Activated CD4-positive, alpha-beta T cell treated with anti-CD3 and anti-CD28 coated beads for 36 hours (primary cell): ENCODE results near the gene DOP1B. TPM values are rescaled to one million over a fixed set of nuclear protein-coding genes. Genes with fewer than 3 reads are reported as not detected.
"Not testable (repeated sequence)": the region's sequence is repeated elsewhere in the genome, so short reads cannot be mapped to it uniquely, and the experiment has no call there.

Source experiments
- ATAC-seq: fragments of 200-7000 bp; cut with Tn5 transposase; one replicate; pipeline ENCODE4 v1.10.0; 2021; ENCODE audit warnings: mild to moderate bottlenecking, moderate library complexity
- CTCF ChIA-PET: fragments of 350-600 bp; sonication (Branson Sonifier 250); formaldehyde crosslinking; loops from one replicate; lab custom pipeline; 2021; ENCODE audit warnings: antibody characterized with exemption; lab: Charles Lee
- POLR2A ChIA-PET: fragments of 350-600 bp; sonication (Branson Sonifier 250); formaldehyde crosslinking; loops from one replicate; lab custom pipeline; 2021; ENCODE audit warnings: antibody characterized with exemption, inconsistent platforms; lab: Charles Lee
- DNase-seq: peaks from one replicate; pipeline ENCODE4 v3.0.0-alpha.2; 2020
- H3K27ac Mint-ChIP-seq: one replicate; pipeline ENCODE4 v1.8.0; 2021; ENCODE audit warnings: mixed read lengths
- H3K27me3 Mint-ChIP-seq: one replicate; pipeline ENCODE4 v1.8.0; 2021; ENCODE audit warnings: mixed read lengths
- H3K36me3 Mint-ChIP-seq: one replicate; pipeline ENCODE4 v1.8.0; 2021; ENCODE audit warnings: low read depth, mixed read lengths
- H3K4me1 Mint-ChIP-seq: one replicate; pipeline ENCODE4 v1.8.0; 2021; ENCODE audit warnings: mixed read lengths
- H3K4me3 Mint-ChIP-seq: one replicate; pipeline ENCODE4 v1.8.0; 2021; ENCODE audit warnings: mild to moderate bottlenecking, moderate library complexity, mixed read lengths
- H3K9me3 Mint-ChIP-seq: one replicate; pipeline ENCODE4 v1.8.0; 2021; ENCODE audit warnings: low read depth, mixed read lengths
- intact Hi-C, 2 experiments: fragments of 100-400 bp; cut with DNase I in 1 of 2; cut with micrococcal nuclease in 1 of 2; formaldehyde crosslinking; loops; one replicate each; pipeline versions ENCODE4 v1.14.2 to v1.15.1; 2022 to 2024; cut with DNase I, micrococcal nuclease
- total RNA-seq, 2 experiments: library from RNA; stranded (reverse); gene quantifications; one replicate each; pipeline ENCODE4 v1.2.3, GENCODE V29; 2021

Gene DOP1B
- total RNA-seq, 2 experiments from 2014 or later: 15.0 to 19.0 TPM

DNA sequence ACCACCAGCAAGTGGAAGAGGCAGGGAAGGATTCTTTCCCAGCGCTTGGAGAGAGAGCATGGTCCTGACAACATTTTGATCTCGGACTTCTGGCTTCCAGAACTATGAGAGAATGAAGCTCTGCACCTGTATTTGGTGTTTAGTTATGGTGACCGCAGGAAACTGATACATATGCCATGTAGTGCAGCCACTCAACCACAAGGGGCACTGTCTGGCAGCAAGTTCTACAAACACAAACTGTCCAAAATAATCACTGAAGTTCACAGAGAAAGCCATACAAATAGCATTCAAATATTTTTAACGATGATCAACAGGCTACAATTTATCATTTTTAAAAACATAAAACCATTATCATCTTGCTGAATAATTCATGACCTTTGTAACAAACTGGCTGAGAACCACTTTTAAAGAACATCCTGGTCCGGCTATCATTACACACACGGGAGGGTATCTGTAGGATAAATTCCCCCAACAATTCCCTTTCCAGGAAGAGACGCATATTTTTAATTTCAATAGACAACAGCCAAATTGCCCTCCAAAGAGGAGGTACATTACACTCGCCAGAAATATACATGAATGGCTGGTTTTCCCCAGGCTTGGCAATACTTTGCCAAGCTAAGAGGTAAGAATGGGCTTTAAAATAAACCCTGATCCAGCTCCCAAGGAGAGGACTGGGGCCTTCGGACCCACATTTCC lies 31.0 kb upstream of the DOP1B start:
- POLR2A ChIA-PET: no interaction called here
- Mint-ChIP-seq H3K36me3 (no peaks in the 10 kb centered on the region), H3K9me3 (no peaks in the 10 kb centered on the region), H3K4me1 (peaks cover 11% of the 10 kb centered on the region), H3K27me3 (no peaks in the 10 kb centered on the region), H3K27ac (no peak overlapping the region), H3K4me3 (no peak overlapping the region)
- ATAC-seq (peak; percentile 42), DNase-seq (peak; percentile 76)
- CTCF ChIA-PET: interaction anchor here (0.9 to 2.9 kb wide), 8 partner anchors 10 to 243 kb away, joined by 3 to 18 read pairs (median 4); partner anchors contain the start of gene SETD4
- intact Hi-C loops: no loop called here

DNA sequence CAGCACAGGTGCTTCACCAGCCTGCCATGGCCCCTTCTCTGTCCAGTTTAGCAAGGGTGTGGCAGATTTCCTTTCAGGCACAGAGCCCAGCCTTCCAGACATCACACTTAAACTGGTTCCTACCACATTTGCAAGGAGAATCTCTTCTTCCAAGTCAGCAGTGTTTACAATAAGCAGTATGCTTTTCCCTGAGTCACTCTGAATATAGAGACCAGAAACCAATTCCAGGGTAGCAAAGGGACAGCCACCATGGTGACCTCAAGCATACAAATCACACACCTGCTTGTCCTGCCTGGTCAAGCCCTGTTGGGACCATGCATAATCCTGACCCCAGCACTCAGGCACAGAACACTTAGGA lies 30.4 kb upstream of the DOP1B start:
- H3K9me3 Mint-ChIP-seq: no peaks in the 10 kb centered on the region
- intact Hi-C loops: no loop called here
- peaks cover 14% of the 10 kb centered on the region for H3K4me1 Mint-ChIP-seq
- ATAC-seq (no peak), DNase-seq (no peak)
- no peaks in the 10 kb centered on the region for H3K27me3 Mint-ChIP-seq
- no peak overlapping the region for H3K4me3 Mint-ChIP-seq
- no peak overlapping the region for H3K27ac Mint-ChIP-seq
- H3K36me3 Mint-ChIP-seq: no peaks in the 10 kb centered on the region
- ChIA-PET CTCF (interaction anchor here (0.9 to 1.9 kb wide), 5 partner anchors 15 to 243 kb away, joined by 3 to 5 read pairs (median 4); no protein-coding TSS in a partner anchor), POLR2A (no interaction called here)

DNA sequence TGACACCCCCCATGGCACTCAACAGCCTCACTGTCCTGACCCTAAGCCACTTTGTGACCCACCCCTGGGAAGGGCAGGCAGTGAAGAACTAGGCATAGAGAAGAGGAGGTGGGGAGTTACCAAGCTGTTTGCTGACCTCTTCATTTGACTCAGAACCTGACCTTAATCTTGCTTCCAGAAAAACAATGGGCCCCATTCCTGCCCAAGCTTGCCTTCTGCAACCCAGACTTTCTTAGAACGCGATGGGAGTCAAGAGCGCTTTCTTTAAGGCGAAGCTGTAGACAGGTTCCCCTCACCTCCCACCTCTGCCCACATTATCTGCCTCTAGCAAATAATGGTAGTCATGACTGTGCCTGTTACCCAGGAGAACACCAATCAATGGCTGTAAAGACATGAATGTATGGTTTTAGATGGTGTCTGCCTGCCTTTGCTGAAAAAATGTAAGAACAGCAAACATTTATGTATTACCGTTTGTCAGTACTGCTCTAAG lies 30.0 kb upstream of the DOP1B start:
- Mint-ChIP-seq H3K4me1 (peaks cover 14% of the 10 kb centered on the region), H3K4me3 (no peak overlapping the region), H3K27ac (no peak overlapping the region), H3K9me3 (no peaks in the 10 kb centered on the region), H3K36me3 (no peaks in the 10 kb centered on the region), H3K27me3 (no peaks in the 10 kb centered on the region)
- ATAC-seq: no peak
- ChIA-PET CTCF (interaction anchor here (0.9 to 1.9 kb wide), 8 partner anchors 9 to 242 kb away, joined by 3 to 10 read pairs (median 4); no protein-coding TSS in a partner anchor), POLR2A (no interaction called here)
- intact Hi-C loops: no loop called here
- DNase-seq: no peak

DNA sequence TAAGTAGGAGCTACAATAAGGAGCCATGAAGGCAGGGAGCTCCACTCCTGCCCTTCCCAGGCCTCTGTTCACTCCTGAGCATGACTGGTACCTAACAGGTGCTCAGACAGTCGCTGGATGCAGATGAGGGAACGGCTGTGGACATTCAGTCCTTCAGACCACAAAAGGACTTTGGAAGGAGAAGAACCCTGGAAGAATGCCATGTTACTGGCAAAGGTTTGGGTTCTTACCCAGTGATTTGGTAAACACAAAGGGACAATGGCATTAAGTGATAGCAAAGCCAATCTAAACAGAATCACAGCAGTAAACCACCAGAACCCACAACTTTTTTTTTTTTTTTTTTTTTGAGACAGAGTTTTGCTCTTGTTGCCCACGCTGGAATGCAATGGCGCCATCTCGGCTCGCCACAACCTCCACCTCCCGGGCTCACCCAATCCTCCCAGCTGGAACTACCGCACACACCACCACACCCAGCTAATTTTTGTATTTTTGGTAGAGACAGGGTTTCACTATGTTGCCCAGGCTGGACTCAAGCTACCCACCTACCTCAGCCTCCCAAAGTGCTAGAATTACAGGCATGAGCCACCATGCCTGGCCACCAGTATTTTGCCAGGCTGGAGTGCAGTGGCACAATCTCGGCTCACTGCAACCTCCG lies 29.2 kb upstream of the DOP1B start:
- DNase-seq (no peak), ATAC-seq (no peak)
- ChIA-PET CTCF (interaction anchor here (0.7 to 1.7 kb wide), 5 partner anchors 9 to 57 kb away, joined by 3 to 10 read pairs (median 4); no protein-coding TSS in a partner anchor), POLR2A (no interaction called here)
- Mint-ChIP-seq H3K4me3 (no peak overlapping the region), H3K27ac (no peak overlapping the region), H3K9me3 (no peaks in the 10 kb centered on the region), H3K36me3 (no peaks in the 10 kb centered on the region), H3K27me3 (no peaks in the 10 kb centered on the region), H3K4me1 (peaks cover 14% of the 10 kb centered on the region)
- intact Hi-C loops: no loop called here

DNA sequence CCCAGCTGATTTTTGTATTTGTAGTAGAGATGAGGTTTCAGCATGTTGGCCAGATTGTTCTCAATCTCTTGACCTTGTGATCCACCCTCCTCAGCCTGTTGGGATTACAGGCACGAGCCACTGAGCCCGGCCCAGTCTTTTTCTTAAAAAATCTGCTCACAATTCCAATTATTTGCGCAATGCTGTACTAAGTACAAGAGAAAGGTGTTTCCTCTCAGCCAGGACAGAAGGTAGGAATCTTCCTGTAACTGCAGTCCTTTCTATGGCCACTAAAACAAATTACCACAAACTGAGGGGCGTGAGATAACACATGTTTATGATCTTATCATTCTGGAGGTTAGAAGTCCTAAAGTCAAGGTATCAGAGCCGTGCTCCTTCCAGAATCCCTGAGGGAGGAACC lies 28.6 kb upstream of the DOP1B start:
- POLR2A ChIA-PET: no interaction called here
- no peak overlapping the region for H3K27ac Mint-ChIP-seq
- no peak overlapping the region for H3K4me3 Mint-ChIP-seq
- H3K9me3 Mint-ChIP-seq: no peaks in the 10 kb centered on the region
- no peaks in the 10 kb centered on the region for H3K36me3 Mint-ChIP-seq
- DNase-seq (no peak), ATAC-seq (no peak)
- peaks cover 14% of the 10 kb centered on the region for H3K4me1 Mint-ChIP-seq
- intact Hi-C loops: no loop called here
- no peaks in the 10 kb centered on the region for H3K27me3 Mint-ChIP-seq
- CTCF ChIA-PET: interaction anchor here (0.7 to 1.7 kb wide), 2 partner anchors 10 to 57 kb away, joined by 4 to 10 read pairs; no protein-coding TSS in a partner anchor

DNA sequence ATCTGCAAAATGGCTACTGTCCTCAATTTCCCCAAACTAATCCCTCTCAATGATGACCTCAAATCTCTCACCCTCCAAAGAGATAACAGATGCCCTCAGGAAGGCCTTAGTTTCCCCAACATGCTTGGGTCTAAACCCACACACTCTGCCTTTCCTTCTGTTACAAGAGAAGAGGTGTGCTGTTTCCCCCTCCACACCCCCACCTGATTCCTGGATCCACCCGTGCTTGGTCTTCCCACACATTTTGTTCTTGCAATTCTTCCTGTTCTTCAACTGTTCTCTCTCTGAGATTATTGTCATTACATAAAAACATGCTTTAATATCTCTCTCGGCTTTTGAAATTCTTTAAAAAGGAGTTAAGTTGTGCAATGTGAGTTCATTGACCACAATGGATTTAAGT lies 27.4 kb upstream of the DOP1B start:
- intact Hi-C loops: no loop called here
- no peaks in the 10 kb centered on the region for H3K36me3 Mint-ChIP-seq
- peak overlapping the region; percentile 13 for H3K4me3 Mint-ChIP-seq
- ChIA-PET CTCF (interaction anchor here (0.6 kb wide), 1 partner anchor 80 kb away, joined by 3 read pairs; no protein-coding TSS in a partner anchor), POLR2A (no interaction called here)
- H3K4me1 Mint-ChIP-seq: peaks cover 19% of the 10 kb centered on the region
- H3K9me3 Mint-ChIP-seq: no peaks in the 10 kb centered on the region
- DNase-seq (no peak), ATAC-seq (no peak)
- no peaks in the 10 kb centered on the region for H3K27me3 Mint-ChIP-seq
- H3K27ac Mint-ChIP-seq: peak overlapping the region; percentile 7

DNA sequence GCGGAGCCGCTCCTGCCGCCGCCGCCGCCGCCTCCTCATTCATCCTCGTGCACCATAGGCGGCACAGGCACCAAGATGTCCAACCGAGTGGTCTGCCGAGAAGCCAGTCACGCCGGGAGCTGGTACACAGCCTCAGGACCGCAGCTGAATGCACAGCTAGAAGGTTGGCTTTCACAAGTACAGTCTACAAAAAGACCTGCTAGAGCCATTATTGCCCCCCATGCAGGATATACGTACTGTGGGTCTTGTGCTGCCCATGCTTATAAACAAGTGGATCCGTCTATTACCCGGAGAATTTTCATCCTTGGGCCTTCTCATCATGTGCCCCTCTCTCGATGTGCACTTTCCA lies 26.2 kb upstream of the DOP1B start:
- H3K27me3 Mint-ChIP-seq, POLR2A ChIA-PET, DNase-seq, H3K9me3 Mint-ChIP-seq, H3K36me3 Mint-ChIP-seq, ATAC-seq: not testable (repeated sequence)
- intact Hi-C loops: loop anchor here in 1 of 2 experiments (10.0 kb wide), 1 partner anchor 1196 kb away; no protein-coding TSS in a partner anchor
- peak overlapping the region; percentile 70 for H3K4me3 Mint-ChIP-seq
- peaks cover 22% of the 10 kb centered on the region for H3K4me1 Mint-ChIP-seq
- CTCF ChIA-PET: interaction anchor here (0.8 to 1.3 kb wide), 3 partner anchors 10 to 21 kb away, joined by 3 read pairs; no protein-coding TSS in a partner anchor
- peak overlapping the region; percentile 70 for H3K27ac Mint-ChIP-seq

DNA sequence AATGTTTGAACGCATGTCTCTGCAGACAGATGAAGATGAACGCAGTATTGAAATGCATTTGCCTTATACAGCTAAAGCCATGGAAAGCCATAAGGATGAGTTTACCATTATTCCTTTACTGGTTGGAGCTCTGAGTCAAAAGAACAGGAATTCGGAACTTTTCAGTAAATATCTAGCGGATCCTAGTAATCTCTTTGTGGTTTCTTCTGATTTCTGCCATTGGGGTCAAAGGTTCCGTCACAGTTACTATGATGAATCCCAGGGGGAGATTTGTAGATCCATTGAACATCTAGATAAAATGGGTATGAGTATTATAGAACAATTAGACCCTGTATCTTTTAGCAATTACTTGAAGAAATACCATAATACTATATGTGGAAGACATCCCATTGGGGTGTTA lies 25.8 kb upstream of the DOP1B start:
- H3K36me3 Mint-ChIP-seq, H3K27me3 Mint-ChIP-seq, ATAC-seq, DNase-seq, H3K27ac Mint-ChIP-seq, POLR2A ChIA-PET, H3K9me3 Mint-ChIP-seq: not testable (repeated sequence)
- intact Hi-C loops: loop anchor here in 1 of 2 experiments (10.0 kb wide), 1 partner anchor 1196 kb away; no protein-coding TSS in a partner anchor
- H3K4me3 Mint-ChIP-seq: peak overlapping the region; percentile 70
- peaks cover 18% of the 10 kb centered on the region for H3K4me1 Mint-ChIP-seq
- CTCF ChIA-PET: interaction anchor here (0.8 to 1.3 kb wide), 3 partner anchors 10 to 20 kb away, joined by 3 read pairs; no protein-coding TSS in a partner anchor

DNA sequence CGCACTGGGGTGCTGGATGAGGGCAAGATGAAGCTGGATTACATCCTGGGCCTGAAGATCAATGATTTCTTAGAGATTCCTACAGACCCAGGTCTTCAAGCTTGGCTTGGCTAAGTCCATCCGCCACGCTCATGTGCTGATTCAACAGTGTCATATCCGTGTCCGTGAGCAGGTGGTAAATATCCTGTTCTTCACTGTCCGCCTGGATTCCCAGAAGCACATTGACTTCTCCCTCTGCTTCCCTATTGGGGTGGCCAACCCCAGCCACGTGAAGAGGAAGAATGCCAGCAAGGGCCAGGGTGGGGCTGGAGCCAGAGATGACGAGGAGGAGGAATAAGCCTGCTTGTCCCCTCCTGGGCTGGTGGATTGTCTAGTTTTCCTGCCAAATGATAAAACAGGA lies 23.9 kb upstream of the DOP1B start:
- H3K9me3 Mint-ChIP-seq: no peaks in the 10 kb centered on the region
- peaks cover 2% of the 10 kb centered on the region for H3K36me3 Mint-ChIP-seq

DNA sequence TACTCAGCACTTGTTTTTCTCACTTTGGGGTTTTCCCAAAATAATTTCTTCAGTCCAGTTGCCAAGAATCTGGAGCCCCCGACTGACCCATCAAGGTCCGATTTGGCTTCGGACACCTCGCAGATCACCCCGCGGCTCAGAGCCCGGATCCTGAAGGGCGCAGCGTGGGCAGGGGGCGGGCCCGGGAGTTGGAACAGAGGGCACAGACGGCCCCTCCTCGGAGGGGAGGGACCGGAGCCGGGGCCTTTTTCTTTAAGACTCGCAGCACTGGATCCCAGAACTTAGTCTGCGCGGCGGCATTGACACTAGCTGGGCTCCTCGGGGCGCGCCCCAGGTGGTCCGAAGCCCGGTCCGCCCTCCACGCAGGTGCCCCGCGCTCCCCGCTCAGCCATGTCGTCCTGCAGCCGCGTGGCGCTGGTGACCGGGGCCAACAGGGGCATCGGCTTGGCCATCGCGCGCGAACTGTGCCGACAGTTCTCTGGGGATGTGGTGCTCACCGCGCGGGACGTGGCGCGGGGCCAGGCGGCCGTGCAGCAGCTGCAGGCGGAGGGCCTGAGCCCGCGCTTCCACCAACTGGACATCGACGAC lies 21.7 kb upstream of the DOP1B start, which contains the start of gene CBR3:
Gene CBR3 (plus strand): TSS at position 277 of the 588 bp plus-strand sequence. CDS start 114 bp downstream, at position 391.
- CTCF ChIA-PET: interaction anchor here (0.6 to 2.0 kb wide), 3 partner anchors 39 to 187 kb away, joined by 3 to 5 read pairs (median 3); no protein-coding TSS in a partner anchor

More for the DNA sequence above, 23.9 kb upstream of the DOP1B start:
- ChIA-PET CTCF (no interaction called here), POLR2A (no interaction called here)
- Mint-ChIP-seq H3K4me1 (peaks cover 23% of the 10 kb centered on the region), H3K4me3 (no peak overlapping the region), H3K27ac (no peak overlapping the region), H3K27me3 (no peaks in the 10 kb centered on the region)
- DNase-seq (no peak), ATAC-seq (no peak)
- intact Hi-C loops: loop anchor here in 1 of 2 experiments (10.0 kb wide), 1 partner anchor 1198 kb away; no protein-coding TSS in a partner anchor

More for the DNA sequence above, 21.7 kb upstream of the DOP1B start, which contains the start of gene CBR3:
- Mint-ChIP-seq H3K9me3 (no peaks in the 10 kb centered on the region), H3K4me3 (peak within 1 kb of the TSS; percentile 87), H3K4me1 (peaks cover 25% of the 10 kb centered on the region), H3K36me3 (peaks cover 4% of the 10 kb centered on the region), H3K27me3 (no peaks in the 10 kb centered on the region), H3K27ac (peak within 1 kb of the TSS; percentile 94)
- ATAC-seq (peak; percentile 66), DNase-seq (peak; percentile 79)
- intact Hi-C loops: loop anchor here (1.0 to 10.0 kb wide), 4 partner anchors 21 to 1200 kb away; partner anchors contain the start of genes DOP1B (in 2 of the 2), MORC3 (in 1 of the 2) and SETD4 (in 1 of the 2)
- POLR2A ChIA-PET: no interaction called here
